Cardiac septum (tissue), 1 donor: Measurements from ENCODE around the gene PLEKHD1. TPM values are rescaled to one million over a fixed set of nuclear protein-coding genes. Genes with fewer than 3 reads are reported as not detected.

Experiments used
- DNase-seq: peaks from one replicate; pipeline ENCODE4 v3.0.0-alpha.2; 2020; ENCODE audit warnings: low spot score
- intact Hi-C: fragments of 100-400 bp; cut with DNase I; formaldehyde crosslinking; loops from one replicate; pipeline ENCODE4 v1.14.0; 2022
- total RNA-seq: library from RNA; stranded (reverse); fragmentation: NEBNext Ultra II Directional; extraction: Animal tissue kit (Norgen Biotek cat#: 25700); gene quantifications from one replicate; pipeline ENCODE4 v1.2.1, GENCODE V29; 2021
- donor health status: DM: no; HTN: no; CAD: no.

PLEKHD1 gene
- total RNA-seq, 1 donor from 2014 or later = 0.13 TPM

DNA sequence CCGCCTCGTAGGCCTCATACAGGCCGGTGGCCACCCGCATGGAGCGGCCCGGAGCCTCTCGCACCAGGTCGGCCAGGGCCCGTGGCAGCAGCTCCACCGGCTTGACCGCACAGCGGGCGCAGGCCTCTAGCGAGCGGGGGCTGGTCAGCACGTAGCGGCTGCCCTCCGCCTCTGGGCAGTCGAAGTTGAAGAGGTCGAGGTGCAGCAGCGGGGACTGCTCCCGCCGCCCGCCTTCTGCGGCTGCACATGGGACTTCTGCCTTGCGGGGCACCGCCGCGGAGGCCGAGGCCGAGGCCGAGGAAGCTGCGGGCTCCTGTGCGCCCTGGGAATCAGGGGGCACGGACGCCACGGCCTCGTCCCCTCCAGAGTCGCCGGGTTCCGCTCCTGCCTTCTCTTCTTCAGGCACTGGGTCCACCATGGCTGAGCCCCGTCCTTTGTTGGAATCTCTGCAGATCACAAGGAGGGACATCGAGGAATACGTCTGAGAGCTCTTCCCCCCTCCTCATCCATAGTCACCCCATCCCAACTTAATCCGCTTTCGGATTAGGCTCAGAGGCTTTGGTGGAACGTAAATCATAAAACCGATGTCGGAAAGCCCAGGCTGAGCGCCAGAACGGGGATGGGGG, 88.8 kb downstream of the PLEKHD1 start:
- intact Hi-C loops = no loop called here
- no peak for DNase-seq

- DNase-seq = no peak
- intact Hi-C loops = no loop called here
Measured at GRCh38 chr14:69573831-69574262, 89.3 kb downstream of the PLEKHD1 start.

GRCh38 chr14:69574263-69574953, 89.9 kb downstream of the PLEKHD1 start, which contains the start of gene CCDC177:
Gene CCDC177 (minus strand): TSS chr14:69574871. CDS start chr14:69573622, 1,249 bp downstream.
- intact Hi-C loops = no loop called here
- no peak for DNase-seq

DNA sequence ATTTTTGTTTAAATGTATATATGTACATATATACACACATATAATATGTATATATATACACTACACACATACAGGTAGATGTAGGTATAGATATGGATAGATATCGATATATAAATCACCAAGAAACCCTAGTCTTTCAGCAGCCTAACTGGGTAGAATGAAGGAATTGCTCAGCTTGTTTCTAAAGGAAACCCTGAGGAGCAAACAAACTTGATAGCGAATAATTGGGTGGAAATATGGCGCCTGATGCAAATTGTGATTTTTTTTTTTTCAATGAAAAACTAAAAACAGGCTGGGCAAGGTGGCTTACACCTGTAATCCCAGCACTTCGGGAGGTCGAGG, 90.4 kb downstream of the PLEKHD1 start:
- DNase-seq = no peak
- intact Hi-C loops = no loop called here

DNA sequence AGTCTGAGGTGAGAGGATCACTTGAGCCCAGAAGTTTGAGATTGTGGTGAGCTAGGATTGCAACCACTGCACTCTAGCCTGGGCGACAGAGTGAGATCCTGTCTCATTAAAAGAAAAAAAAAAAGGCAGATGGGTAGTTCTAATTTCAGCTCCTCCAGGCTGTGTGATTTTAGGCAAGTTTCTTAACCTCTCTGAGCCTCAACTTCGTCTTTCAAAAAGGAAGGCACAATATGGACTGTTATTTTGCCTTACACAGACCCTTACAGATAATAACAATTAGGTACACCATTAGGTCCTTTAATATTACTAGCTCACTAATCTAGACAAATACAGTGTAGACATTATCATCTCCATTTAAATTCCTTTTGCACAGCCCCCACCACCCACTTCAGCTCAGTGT, 94.9 kb downstream of the PLEKHD1 start:
- intact Hi-C loops = no loop called here
- no peak for DNase-seq

GRCh38 chr14:69580009-69580577, 95.6 kb downstream of the PLEKHD1 start:
- intact Hi-C loops = loop anchor here (10.0 kb wide), 1 partner anchor 445 kb away; no protein-coding TSS in a partner anchor
- no peak for DNase-seq

Other genes starting within 250 kb of the PLEKHD1 start
- 25.8 TPM for gene GALNT16, start 224.6 kb upstream of the PLEKHD1 start, total RNA-seq
- gene ERH, start 86.4 kb upstream of the PLEKHD1 start, total RNA-seq = 109 TPM
- gene SLC39A9, start 86.0 kb upstream of the PLEKHD1 start, total RNA-seq = 24.4 TPM
- gene CCDC177, start 90.1 kb downstream of the PLEKHD1 start, total RNA-seq = not detected
- gene SUSD6, start 126.9 kb downstream of the PLEKHD1 start, total RNA-seq = 26.9 TPM